ENCODE measurements around the gene BRD3. TPM values are rescaled to one million over a fixed set of nuclear protein-coding genes. Genes with fewer than 3 reads are reported as not detected.

Gene BRD3
- total RNA-seq: 10 to 100 TPM; 20.2 to 87.7 (median 44.3) TPM

- peak within 1 kb of the TSS; percentile 88 to 96 (median 92) for H3K4me3 ChIP-seq
- H3K27ac ChIP-seq: peak within 1 kb of the TSS; percentile 96 to 99 (median 97)
- peak; percentile 89 to 93 for ATAC-seq (ENCODE audit: low FRiP score in 2 of 2)
- no peaks in the 10 kb centered on the region for H3K36me3 ChIP-seq
- peak; percentile 92 to 98 for DNase-seq
- no peaks in the 10 kb centered on the region for H3K9me3 ChIP-seq
- WGBS, 2 donors: 0 to 1% methylated on average over 9 to 17 of the region's 131 CpGs
- TF ChIP-seq POLR2A (IDR thresholded peaks at IDR 0.05): peak in 3 of 4 donors; percentile 60 to 74 (median 61)
- peak in 2 of 6 experiments; percentile 7 to 39 for TF ChIP-seq CTCF (IDR thresholded peaks at IDR 0.05)
- peak; percentile 59 to 83 for TF ChIP-seq POLR2AphosphoS5 (IDR thresholded peaks at IDR 0.05)
- TF ChIP-seq EP300 (IDR thresholded peaks at IDR 0.05): no peak
- peaks cover 25 to 48% (median 29%) of the 10 kb centered on the region in 4 donors for H3K4me1 ChIP-seq
- no peaks in the 10 kb centered on the region for H3K27me3 ChIP-seq
Observed at GRCh38 chr9:134067904-134068743, at the start of gene BRD3. Gene BRD3 (minus strand): TSS chr9:134068026. CDS start chr9:134053477, 14,549 bp downstream.

GRCh38 chr9:134112561-134112960, 44.7 kb upstream of the BRD3 start:
- WGBS, 2 donors: 83 to 93% methylated on average over 6 of the region's 6 CpGs
- no peaks in the 10 kb centered on the region for H3K4me1 ChIP-seq

GRCh38 chr9:134111064-134111463, 43.2 kb upstream of the BRD3 start:
- DNase-seq (no peak), ATAC-seq (ENCODE audit: low FRiP score in 2 of 2) (no peak)
- Histone ChIP-seq H3K27ac (no peak overlapping the region), H3K4me1 (no peaks in the 10 kb centered on the region), H3K4me3 (no peak overlapping the region), H3K36me3 (no peaks in the 10 kb centered on the region), H3K9me3 (no peaks in the 10 kb centered on the region), H3K27me3 (no peaks in the 10 kb centered on the region)
- no peak for TF ChIP-seq POLR2AphosphoS5 (IDR thresholded peaks at IDR 0.05)
- TF ChIP-seq EP300 (IDR thresholded peaks at IDR 0.05): no peak
- no peak for TF ChIP-seq POLR2A (IDR thresholded peaks at IDR 0.05)
- no peak for TF ChIP-seq CTCF (IDR thresholded peaks at IDR 0.05)
- 79 to 82% methylated on average over 9 of the region's 9 CpGs for WGBS, 2 donors

More at GRCh38 chr9:134112561-134112960, 44.7 kb upstream of the BRD3 start:
- DNase-seq (no peak), ATAC-seq (ENCODE audit: low FRiP score in 2 of 2) (no peak)
- Histone ChIP-seq H3K27ac (no peak overlapping the region), H3K4me3 (no peak overlapping the region), H3K27me3 (no peaks in the 10 kb centered on the region), H3K9me3 (no peaks in the 10 kb centered on the region), H3K36me3 (no peaks in the 10 kb centered on the region)
- no peak for TF ChIP-seq CTCF (IDR thresholded peaks at IDR 0.05)
- no peak for TF ChIP-seq EP300 (IDR thresholded peaks at IDR 0.05)
- no peak for TF ChIP-seq POLR2AphosphoS5 (IDR thresholded peaks at IDR 0.05)
- no peak for TF ChIP-seq POLR2A (IDR thresholded peaks at IDR 0.05)

GRCh38 chr9:134103391-134103998, 35.7 kb upstream of the BRD3 start:
- 73% methylated on average over 5 of the region's 5 CpGs for WGBS, 2 donors
- Histone ChIP-seq H3K27ac (no peak overlapping the region), H3K36me3 (no peaks in the 10 kb centered on the region), H3K9me3 (no peaks in the 10 kb centered on the region), H3K27me3 (no peaks in the 10 kb centered on the region), H3K4me3 (no peak overlapping the region), H3K4me1 (no peaks in the 10 kb centered on the region)
- no peak for ATAC-seq (ENCODE audit: low FRiP score in 2 of 2)
- TF ChIP-seq POLR2AphosphoS5 (IDR thresholded peaks at IDR 0.05): no peak
- no peak for TF ChIP-seq CTCF (IDR thresholded peaks at IDR 0.05)
- TF ChIP-seq POLR2A (IDR thresholded peaks at IDR 0.05): no peak
- TF ChIP-seq EP300 (IDR thresholded peaks at IDR 0.05): no peak
- DNase-seq: no peak
